NCI-H460 (cell line): ENCODE results near the gene MYO5A. TPM values are rescaled to one million over a fixed set of nuclear protein-coding genes. Genes with fewer than 3 reads are reported as not detected.

Experiments used
- DNase-seq: peaks from one replicate; pipeline ENCODE4 v3.0.0-alpha.2; 2016; ENCODE audit warnings: low read depth; ENCODE audit errors: extremely low read depth
- total RNA-seq: library from RNA; depleted of rRNA; stranded (reverse); fragments of >200 nt; shearing (Covaris generic); gene quantifications from 2 replicates; pipeline ENCODE4 v1.2.3, GENCODE V29; 2014

The MYO5A gene
- total RNA-seq, 1 experiment from 2014 or later = 12.6 TPM

DNA sequence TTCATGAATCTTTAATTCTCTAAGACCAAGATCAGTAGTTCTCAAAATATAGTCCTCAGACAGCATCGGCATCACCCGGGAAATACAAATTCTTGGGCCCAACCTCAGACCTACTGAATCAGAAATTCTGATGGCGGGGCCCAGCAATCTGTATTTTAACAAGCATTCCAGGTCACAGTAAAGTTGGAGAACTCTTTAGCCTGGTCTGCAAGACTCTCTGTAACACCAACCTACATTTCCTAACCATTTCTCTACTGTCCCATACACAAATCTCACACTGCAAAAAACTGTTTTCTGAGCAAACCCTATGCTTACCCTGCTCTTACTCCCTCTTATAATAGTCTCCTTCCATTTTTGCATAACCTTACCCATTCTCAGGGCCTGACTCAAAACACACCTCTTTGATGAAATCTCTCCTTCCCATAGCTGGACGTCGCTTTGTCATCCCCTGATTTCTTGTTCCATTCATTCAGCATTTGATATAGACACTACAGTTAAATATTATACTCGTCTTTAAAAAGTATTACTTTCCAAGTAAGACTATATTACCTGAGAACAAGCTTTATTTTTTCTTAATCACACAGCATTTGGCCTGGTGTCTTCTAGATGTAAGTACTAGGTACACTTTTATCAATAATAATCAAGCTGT, 149.8 kb downstream of the MYO5A start:
- no peak for DNase-seq

DNA sequence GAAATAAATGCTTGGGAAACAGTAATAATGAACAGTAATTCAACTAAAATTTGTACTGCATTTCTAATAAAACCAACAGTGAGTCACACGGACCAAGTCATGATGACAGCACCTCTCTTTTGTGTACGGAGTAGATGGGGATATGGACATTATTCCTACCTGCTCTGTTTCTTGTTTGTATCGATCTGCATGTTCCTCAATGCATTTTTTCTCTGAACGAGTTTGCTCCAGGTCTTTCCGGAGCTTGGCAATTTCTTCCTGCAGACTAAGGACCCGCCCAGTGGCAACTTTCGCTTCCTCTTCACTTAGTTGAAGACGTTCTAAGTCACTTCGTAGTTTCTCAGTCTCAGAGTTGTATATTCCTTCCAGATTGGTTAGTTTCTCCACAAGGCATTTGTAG, 158.7 kb downstream of the MYO5A start:
- no peak for DNase-seq

DNA sequence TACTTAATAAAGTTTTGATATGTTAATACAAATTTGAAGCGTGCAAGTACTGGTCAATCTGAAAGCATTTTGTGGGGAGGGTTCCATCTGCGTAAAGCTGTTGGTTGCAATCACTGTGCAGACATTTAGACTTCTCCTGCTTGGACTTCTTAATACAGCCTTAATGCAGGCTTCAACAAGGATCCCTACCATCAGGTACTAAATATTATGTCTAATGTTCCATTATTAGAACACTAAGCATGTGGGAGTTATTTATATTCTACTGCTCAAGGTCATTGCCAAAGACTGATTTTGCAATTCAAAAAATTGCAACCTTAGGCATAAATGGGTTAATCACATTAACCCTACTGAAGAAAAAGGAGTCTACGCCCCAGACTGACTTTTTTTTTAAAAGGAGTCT, 159.2 kb downstream of the MYO5A start:
- DNase-seq = no peak

DNA sequence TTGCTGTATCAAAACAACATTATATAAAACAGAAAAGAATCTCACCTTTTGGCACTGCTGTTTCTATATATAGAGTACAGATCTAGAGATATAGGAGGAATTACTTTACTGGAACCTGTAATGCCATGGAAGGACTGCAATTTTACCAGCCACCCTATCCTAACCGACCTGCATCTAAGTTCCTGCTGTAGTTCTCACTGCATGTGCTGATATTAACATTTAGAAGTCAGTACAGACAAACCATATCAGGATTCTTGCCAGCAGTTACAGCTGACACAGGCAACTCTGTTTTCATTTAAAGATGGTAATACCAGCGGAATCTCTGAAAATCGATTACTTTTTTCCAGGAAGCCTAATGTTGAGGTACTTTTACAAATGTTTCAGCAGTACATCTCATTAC, 159.7 kb downstream of the MYO5A start:
- no peak for DNase-seq

DNA sequence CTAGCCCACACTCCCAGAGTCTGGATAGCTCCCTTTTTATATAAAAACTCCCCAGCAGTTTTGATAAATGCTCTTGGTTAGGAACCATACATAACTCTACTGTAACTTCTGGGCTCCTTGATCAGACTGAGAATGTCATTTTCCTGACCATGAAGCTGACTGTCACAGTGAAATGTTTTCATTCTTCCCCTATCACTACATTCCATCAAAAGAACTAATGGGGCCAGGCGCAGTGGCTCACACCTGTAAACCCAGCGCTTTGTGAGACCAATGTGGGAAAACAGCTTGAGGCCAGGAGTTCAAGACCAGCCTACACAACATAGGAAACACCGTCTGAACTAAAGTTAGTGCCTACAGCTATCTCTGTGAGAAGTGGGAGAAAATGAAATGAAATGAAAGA, 160.3 kb downstream of the MYO5A start:
- DNase-seq = no peak

DNA sequence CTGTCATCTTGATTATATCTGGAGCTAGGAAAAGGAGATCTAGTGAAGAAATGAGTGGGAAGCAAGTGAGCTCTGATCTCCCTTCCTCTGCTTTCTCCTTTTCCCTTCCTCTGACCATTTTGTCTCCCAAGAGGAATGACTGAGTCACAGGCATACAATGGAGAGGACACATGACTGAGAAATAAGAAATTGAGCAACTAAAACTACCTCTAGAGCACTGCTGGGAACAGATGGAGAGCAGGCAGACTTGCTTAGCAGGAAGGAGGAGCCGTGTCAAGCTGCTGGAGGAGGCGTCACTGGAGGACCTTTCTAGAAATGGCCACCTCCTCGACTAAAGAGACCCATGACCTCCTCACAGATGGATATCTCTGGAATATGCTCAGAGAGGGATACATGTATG, 166.2 kb downstream of the MYO5A start:
- DNase-seq = no peak

DNA sequence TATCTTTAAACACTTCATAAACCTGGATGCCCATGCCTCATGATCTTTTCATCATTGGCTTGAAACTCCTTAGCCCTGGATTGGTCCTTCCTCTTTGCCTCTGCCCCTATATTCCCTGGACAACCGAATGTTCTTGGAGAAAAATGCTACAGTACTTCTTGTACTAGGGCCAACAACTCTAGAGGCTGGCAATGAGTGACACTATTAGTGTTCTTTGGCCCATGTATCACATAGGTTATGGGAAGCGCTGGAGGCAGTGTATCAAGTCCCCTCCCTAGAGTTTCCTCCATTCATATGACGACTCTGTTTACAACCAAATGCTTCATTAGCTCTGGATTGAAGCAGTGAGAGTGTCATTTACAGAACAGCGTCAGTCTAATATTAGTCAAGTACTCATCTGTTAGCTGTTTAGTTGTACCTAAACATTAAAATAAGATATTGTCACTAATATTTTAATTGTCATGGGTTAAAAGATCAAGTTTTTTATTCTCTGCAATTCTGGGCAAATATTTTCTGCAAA, 166.6 kb downstream of the MYO5A start:
- no peak for DNase-seq

DNA sequence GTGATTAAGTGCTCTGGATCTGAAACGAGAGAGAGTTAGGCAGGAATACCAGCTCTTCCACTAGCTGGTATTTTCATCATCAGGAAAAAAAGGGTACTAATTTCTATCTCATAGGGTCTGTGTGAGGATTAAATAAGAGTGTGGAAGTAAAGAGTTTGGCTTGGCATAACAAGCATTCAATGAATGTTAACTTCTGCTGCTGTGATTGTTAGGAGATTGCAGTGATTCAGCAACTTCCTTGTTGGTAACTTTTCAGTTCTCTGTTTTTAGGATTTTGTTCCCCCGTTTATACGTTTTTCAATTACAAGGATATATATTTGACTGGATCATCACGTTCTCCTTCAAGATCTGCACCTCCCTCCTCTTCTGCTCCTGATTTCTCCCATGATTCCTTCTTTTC, 167.2 kb downstream of the MYO5A start:
- DNase-seq = no peak

DNA sequence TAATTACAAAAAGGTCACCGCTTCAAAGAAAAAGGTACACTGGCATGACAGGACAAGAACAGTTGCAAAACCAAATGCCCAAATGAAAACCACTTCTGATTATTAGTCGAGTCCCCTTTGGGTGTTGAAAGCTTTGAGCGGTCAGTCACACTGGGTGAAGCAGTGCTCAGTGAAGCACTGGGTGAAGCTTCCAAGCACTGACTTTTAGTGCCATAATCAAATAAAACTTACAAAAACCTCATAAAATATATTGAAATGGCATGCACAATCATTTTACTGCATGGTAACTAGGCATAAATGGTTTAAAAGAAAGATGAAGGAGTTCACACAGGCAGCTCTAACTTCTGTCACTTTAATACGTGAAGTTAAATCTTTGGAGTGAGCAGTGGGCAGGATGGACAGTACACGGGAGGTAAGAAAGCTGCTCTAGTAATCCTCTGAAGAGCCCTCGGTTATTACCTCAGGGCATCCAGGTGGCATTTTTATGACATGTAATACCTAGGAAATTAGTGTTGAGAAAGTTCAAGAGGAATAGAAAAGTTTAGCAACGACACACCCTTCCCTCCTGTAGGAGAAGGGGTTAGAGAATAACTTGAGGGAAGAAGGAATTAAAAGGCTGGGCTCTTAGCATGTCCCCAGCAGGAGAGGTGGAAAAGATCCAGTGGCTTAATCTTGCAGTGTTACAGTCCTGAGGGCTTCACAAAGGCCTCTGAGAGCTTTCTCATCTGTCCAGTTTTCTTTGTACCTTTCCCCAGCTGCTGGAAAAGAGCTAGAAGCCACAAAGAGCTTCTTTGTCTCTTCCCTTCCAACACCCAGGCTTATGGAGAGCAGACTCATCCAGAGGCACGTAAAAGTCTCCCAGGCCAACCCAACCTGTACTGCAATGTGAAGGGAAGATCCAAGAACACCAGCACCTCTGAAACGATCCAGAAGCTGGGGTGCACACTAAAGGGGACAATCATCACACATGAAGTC, 168.2 kb downstream of the MYO5A start:
- no peak for DNase-seq

DNA sequence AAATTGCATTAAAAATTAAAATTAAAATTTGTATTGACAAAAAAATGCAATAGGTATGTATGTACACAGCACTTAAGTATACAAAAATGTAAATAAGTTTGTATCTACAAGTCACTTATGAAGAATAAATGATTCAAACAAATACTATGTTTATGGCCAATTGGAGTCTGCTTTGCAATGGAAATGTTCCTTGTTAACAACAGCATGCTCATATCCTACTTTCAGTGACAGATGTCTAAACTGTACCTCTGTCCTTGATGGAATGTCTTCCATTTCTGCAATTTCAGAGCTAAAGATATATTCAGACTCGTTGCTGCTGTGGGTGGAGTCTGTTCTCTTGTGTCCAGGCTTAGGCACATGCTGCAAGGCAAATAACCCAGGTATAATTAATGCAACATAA, 169.0 kb downstream of the MYO5A start:
- no peak for DNase-seq

DNA sequence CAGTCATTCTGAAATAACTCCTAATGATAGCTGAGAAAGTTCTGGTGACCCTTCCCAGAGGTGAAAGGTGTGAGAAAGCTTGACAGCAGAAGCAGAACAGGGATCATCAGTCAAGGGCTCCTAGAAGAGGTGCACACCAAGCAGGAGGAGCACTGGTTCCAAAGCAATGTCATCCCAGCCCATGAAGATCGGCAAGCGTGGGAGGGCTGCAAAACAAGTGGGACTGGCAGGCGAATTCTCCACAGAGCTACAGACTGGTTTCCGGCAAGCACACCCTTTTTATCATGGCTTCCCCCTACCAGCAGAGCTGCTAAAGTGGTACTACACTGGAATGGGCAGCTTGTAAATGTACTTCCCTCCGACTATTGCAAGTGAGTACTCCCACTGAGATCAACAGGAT, 170.7 kb downstream of the MYO5A start:
- DNase-seq = no peak

DNA sequence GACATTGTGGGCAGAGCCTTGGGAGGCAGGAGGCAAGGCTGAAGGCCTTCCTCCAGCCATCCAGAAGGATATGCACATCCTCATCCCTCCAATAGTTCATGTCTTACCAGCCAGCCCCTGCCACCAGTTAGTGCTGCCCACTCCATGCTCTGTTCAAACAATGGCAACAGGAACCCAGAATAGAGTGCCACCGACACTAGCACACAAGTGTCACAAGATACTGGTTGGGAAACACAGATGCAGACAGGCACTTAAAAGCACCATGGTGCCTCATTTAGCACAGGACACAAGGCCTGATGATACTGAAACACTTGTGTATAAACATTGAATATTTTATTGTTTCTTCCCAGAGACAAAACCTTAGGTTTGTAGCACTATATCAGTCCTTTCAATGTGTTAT, 176.6 kb downstream of the MYO5A start:
- DNase-seq = no peak

DNA sequence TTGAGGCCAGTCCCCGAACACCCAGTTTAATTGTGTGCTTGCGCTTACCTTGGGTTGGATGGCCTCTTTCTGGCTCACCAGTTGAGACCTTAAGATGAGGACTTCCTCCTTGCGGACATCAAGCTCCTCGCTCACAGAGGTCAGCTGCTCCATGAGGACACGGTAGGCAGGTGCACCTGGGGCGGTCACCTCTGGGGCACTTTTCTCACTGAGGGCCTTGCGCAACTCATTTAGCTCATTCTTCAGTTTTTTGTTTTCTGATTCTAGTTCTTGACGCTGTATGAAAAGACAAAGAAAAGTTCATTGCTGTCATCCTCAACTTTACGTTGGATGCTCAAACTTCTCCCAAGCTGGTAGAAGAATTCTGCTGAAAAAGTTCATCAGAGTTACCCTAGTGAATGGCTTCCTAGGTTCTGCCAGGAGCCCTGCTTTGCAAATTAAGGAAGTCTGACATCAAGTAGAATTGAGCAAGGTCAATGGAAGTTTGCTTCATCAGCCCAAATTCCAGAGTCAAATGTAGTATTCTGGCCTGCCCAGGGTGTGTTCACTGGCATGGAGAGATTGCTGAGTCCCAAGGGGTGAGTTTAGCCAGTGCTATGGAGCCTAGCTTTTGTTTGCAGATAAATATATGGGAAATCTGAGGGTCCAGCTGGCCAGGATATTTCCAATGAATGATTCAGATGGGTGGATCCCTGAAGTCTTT, 177.3 kb downstream of the MYO5A start:
- DNase-seq = no peak

DNA sequence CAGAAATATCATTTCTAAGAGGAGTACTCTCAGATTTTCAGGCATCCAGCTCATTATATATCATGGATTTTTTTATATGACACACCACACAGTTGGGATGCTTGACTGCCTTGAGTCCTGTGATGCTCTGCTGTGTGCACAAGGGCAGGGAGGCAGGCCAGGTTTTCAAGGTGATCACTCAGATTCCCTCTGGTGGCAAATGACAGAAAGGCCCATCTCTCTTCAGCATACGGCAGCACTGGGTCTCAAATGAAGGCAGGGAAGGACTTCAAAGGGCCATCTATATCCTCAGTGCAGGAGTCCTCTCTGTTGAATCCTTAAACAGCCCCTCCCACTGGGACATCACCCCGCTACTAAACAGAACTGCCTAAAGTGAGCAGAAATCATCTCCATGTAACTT, 178.3 kb downstream of the MYO5A start:
- no peak for DNase-seq

DNA sequence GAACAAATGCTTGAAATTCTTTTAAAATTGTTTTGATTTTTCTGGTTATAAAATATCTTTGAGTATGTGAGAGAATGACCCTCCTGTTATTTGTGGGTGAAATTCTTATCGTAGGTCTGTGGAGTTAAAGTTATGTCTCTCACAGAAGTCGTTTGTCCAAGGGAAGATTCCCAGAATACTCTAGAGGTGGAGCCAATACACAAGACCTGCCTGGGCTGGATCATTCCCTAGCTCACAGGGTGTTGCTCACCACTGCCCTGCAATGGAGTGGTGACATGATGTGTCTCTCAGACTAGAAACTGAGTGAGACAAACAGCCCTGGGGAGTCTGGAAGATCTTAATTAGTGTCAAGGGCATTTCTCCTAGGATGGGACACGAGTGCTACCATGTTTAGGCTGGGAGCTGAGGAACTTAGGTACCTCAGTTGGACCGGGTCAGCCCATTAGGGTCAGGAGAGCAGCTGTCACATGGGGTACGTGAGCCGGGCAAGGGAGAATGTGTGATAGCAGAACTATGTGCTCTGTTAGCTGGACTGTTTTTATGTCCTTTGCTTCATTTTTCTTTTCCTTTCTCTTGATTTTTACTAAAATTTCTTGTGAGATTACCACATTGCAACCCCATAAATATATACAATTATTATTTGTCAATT, 179.5 kb downstream of the MYO5A start:
- DNase-seq = no peak

DNA sequence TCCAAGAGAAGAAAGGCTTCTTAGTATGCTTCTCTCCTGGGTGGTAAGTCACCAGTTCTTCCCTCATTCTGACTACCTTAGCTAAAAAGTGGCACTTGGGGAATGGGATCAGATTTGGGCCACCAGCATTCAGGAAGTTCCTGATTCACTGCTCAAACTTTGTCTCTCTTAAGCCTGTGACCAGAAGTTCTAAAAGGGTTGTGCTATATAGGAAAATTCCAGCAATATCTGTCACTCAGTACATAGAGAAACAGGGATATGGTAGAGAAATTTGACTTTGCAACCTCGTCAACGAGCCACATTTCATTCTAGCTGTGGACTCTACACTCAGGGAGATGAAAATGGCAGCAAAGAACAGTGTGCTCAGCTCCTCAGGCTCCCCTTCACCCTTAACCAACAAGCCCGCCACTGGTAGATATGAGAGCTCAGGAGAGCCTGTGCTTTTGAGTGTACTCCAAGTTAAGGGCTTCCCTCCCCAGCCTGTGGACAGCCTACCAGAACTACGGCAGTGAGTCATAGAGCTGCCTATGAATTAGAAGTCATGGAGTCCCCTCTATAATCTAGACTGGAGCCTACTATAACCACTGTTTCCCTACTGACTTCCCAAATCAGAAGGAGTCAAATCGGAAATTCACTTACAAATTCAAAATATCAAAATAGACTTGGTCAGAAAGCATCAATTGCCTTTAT, 180.5 kb downstream of the MYO5A start:
- DNase-seq = no peak

DNA sequence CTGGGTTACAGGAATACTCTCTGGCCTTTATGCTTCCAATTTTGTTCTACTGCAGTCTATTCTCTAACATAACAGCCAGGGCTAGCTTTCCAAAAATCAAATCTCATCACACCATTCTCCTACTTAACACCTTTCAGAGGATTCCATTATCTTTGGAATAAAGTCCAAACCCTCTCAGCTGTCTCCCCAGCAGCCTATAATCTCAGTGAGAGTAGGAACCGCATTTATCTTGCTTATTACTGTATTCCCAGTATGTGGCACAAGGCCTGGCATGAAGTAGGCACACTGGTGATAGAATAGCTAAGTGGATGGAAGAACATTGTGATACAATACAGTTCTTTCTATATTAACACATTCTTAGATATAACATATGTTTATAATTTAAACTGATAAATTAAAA, 184.1 kb downstream of the MYO5A start:
- no peak for DNase-seq

DNA sequence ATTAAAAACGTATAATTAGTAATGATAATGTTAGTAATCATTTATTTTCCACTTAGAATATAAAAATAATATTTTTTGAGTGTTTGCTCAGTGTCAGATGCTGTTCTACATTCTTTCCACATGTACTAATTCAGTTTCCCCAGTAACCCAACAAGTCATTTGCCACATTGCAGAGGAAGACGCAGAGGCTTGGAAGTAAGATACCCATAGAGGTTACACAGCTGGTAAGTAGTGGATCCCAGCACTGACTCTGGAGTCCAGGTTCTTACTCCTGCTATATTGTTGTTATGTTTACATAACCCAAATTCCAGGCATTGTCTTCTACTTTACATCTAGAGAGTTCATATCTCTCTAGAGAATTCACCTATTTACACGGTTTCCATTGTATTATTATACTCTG, 184.8 kb downstream of the MYO5A start:
- no peak for DNase-seq

DNA sequence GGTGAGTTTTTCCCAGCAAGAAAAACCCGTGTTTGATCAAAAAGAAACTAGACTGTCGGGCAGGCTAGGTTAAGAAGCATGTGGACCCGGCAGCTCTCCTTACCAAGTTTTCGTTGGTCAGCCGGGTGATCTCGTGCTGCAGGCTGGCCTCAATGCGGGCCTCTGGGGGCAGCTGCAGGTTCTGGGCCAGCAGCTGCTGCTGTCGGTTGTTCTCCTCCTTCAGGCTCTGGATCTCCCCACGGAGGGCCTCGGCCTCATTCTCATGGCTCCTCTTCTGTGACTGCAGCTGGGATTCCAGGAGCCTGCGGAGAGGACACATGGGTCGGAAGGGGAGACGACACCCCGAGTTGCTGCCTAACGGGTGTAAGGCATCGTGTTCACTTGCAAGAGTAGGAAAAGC, 188.6 kb downstream of the MYO5A start:
- no peak for DNase-seq

DNA sequence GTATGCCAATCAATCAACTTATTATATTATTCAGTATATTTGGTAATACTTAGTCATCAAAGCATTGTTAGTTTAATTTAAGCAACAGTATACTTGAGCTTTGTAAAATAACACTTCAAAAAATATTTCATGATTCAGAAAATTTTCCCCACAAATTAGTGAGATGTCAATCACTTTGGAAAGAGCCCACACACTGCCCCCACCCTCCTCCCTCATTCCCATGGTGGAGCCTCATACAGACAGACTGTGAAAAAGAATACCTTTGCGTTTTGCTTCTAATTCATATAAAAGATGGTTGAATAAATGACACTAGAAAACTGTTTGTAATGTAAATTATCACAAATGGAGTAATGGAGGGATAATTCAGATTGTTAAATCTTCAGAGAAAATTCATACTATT, 189.8 kb downstream of the MYO5A start:
- no peak for DNase-seq
